PFSK-1 (cell line): ENCODE data around the gene ZMAT5.

Experiments
- FOXP2 ChIP-seq: optimal IDR thresholded peaks from 2 replicates; pipeline ENCODE3; 2011; ENCODE audit warnings: borderline replicate concordance, control low read depth, inconsistent platforms; ENCODE audit not compliant: insufficient read depth; ENCODE audit errors: extremely low read length, extremely low read depth
- POLR2AphosphoS5 ChIP-seq: IDR thresholded peaks from 2 replicates; pipeline ENCODE4 v1.6.1; 2012; ENCODE audit warnings: low read depth, mild to moderate bottlenecking, control low read depth, low read length, moderate library complexity
- REST ChIP-seq, 2 experiments: IDR thresholded peaks; 2 replicates each; pipeline versions ENCODE4 v1.6.1 to v1.8.0; 2011 to 2012; ENCODE audit warnings: low read depth in 2 of 2, low read length in 2 of 2, control low read depth in 1 of 2, inconsistent platforms in 1 of 2, mild to moderate bottlenecking in 1 of 2, moderate library complexity in 1 of 2; ENCODE audit not compliant: insufficient read depth in 1 of 2
- SIN3A ChIP-seq: IDR thresholded peaks from 2 replicates; pipeline ENCODE4 v1.6.1; 2012; ENCODE audit warnings: mild to moderate bottlenecking, low read length, moderate library complexity, borderline replicate concordance; ENCODE audit not compliant: insufficient read depth
- TAF1 ChIP-seq: IDR thresholded peaks from 2 replicates; pipeline ENCODE4 v1.6.1; 2012; ENCODE audit warnings: low read length, control low read depth, borderline replicate concordance; ENCODE audit not compliant: insufficient read depth

- TF ChIP-seq SIN3A = no peak
- no peak for TF ChIP-seq REST (IDR thresholded peaks at IDR 0.05; ENCODE audit: insufficient read depth in 1 of 2, low read depth in 2 of 2, low read length in 2 of 2)
- no peak for TF ChIP-seq POLR2AphosphoS5
- TF ChIP-seq FOXP2 = no peak
- no peak for TF ChIP-seq TAF1
These were observed 54.7 kb downstream of the ZMAT5 start for GRCh38 chr22:29712119-29712518.
